ENCODE results near the gene UBR2.
"Not testable (repeated sequence)": the region's sequence is repeated elsewhere in the genome, so short reads cannot be mapped to it uniquely, and the experiment has no call there.

Gene UBR2

GRCh38 chr6:42727627-42728026, 163.8 kb downstream of the UBR2 start:
- no peak for DNase-seq (ENCODE audit: low spot score)

GRCh38 chr6:42729731-42730130, 165.9 kb downstream of the UBR2 start:
- no peak for DNase-seq (ENCODE audit: low spot score)

GRCh38 chr6:42733867-42734481, 170.1 kb downstream of the UBR2 start:
- DNase-seq (ENCODE audit: low spot score), result not testable (repeated sequence)

- DNase-seq (ENCODE audit: low spot score), result no peak
These were observed 172.1 kb downstream of the UBR2 start for GRCh38 chr6:42735976-42736375.

- DNase-seq (ENCODE audit: low spot score), result no peak
These were observed 176.9 kb downstream of the UBR2 start for GRCh38 chr6:42740725-42741124.

- no peak for DNase-seq (ENCODE audit: low spot score)
These were observed 178.5 kb downstream of the UBR2 start for GRCh38 chr6:42742116-42742894.

All from HuH-7 (cell line).